ENCODE measurements around the gene ELL2. TPM values are rescaled to one million over a fixed set of nuclear protein-coding genes. Genes with fewer than 3 reads are reported as not detected.

Gene ELL2
- total and polyA plus RNA-seq, 9 of the 15 experiments (the other 6 are each of a cell fraction or from before 2014, with no cell fraction given) = 4.3 to 18.3 (median 14.5) TPM

GRCh38 chr5:95966005-95966404 lies 4.4 kb upstream of the ELL2 start:
- no peaks in the 10 kb centered on the region for H4K20me1 ChIP-seq (replicated peaks; ENCODE audit: control insufficient read depth, insufficient read depth, low read length)
- no peak for DNase-seq (ENCODE audit: extremely low read depth in 1 of 4, low spot score in 3 of 4)
- H3K4me2 ChIP-seq (ENCODE audit: insufficient read depth, low read length) = no peak overlapping the region
- no peak for ATAC-seq
- H3K27me3 ChIP-seq (ENCODE audit: control insufficient read depth in 2 of 2, insufficient read depth in 2 of 2, low read length in 2 of 2) = no peaks in the 10 kb centered on the region
- H3K79me2 ChIP-seq (ENCODE audit: control insufficient read depth, insufficient read depth, low read length) = peaks cover 2% of the 10 kb centered on the region
- peaks cover 6 to 10% of the 10 kb centered on the region in 2 experiments; a peak in 4 of 5 replicates for H3K4me1 ChIP-seq (replicated peaks in 1 of 2; ENCODE audit: control insufficient read depth in 2 of 2, insufficient read depth in 2 of 2, low read length in 2 of 2)
- intact Hi-C loops (cut with micrococcal nuclease) = no loop called here
- no peak for TF ChIP-seq NEUROD1 (IDR thresholded peaks at IDR 0.05; ENCODE audit: borderline replicate concordance, low read depth, low read length, partially characterized antibody)
- TF ChIP-seq ZKSCAN1 (IDR thresholded peaks at IDR 0.05; ENCODE audit: low read depth, low read length) = no peak
- no peak for TF ChIP-seq ELK3 (CRISPR knock-in tag; IDR thresholded peaks at IDR 0.05)
- TF ChIP-seq GTF3C2 (IDR thresholded peaks at IDR 0.05; ENCODE audit: borderline replicate concordance, extremely low read depth, insufficient read length) = no peak
- TF ChIP-seq STAG1 (CRISPR knock-in tag; IDR thresholded peaks at IDR 0.05; ENCODE audit: borderline replicate concordance) = no peak
- TF ChIP-seq CEBPB (tag; IDR thresholded peaks at IDR 0.05) = no peak
- TF ChIP-seq BCL6 (CRISPR knock-in tag; IDR thresholded peaks at IDR 0.05) = no peak
- TF ChIP-seq HMGXB4 (CRISPR knock-in tag; IDR thresholded peaks at IDR 0.05) = no peak
- POLR2A ChIA-PET = interaction anchor here (1.0 to 1.2 kb wide), 2 partner anchors 10 to 64 kb away, joined by 3 to 5 read pairs; no protein-coding TSS in a partner anchor
- no peaks in the 10 kb centered on the region for H3K36me3 ChIP-seq (ENCODE audit: control insufficient read depth, insufficient read depth, low read length)
- no peaks in the 10 kb centered on the region for H3K9me3 ChIP-seq (replicated peaks; ENCODE audit: control insufficient read depth, insufficient read depth, low read depth, low read length)
- FAIRE-seq = no peak
- H3K9me1 ChIP-seq (ENCODE audit: control insufficient read depth, insufficient read depth, low read length) = no peaks in the 10 kb centered on the region
- no peak overlapping the region for H3K27ac ChIP-seq (ENCODE audit: extremely low read depth, low read depth, low read length)
- no peak overlapping the region for H3K9ac ChIP-seq (ENCODE audit: insufficient read depth in 1 of 2, low read depth in 2 of 2, low read length in 2 of 2)
- no peak overlapping the region for H3K4me3 ChIP-seq
- H2AFZ ChIP-seq (ENCODE audit: low read depth, low read length) = no peak overlapping the region
- CTCF ChIA-PET (ENCODE audit: low intra/inter-chr PET ratio) = no interaction called here
- no TSS peak for BruUV-seq (replicated peaks)
- WGBS (ENCODE audit: insufficient coverage, low coverage, missing lambda C conversion rate) = 51% methylated on average over 2 of the region's 2 CpGs
- in situ Hi-C loops (cut with MboI) = no loop called here

All from K562 (cell line).